ENCODE data around the gene ADAM22. TPM values are rescaled to one million over a fixed set of nuclear protein-coding genes. Genes with fewer than 3 reads are reported as not detected.

ADAM22 gene
- polyA plus RNA-seq, 1 of the 3 experiments (the other 2 are of a cell fraction): 3.0 TPM

DNA sequence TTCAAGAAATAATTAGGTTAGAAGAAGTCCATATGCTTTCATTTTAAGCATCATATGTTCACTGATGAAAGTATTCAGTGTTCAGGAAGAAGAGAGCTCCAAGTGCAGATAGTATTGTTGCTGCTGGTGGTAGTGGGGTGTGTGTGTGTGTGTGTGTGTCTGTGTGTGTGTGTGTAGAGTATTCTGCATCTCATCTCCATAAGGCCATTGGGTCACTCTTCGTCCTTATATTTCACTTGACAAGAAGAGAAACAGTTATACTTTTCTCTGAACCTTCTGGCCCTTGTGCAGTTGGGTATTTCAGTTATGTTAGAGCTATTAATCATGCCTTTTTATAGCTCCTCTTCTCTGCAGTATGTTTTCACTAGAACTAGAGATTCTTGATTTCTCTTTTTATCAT is 26.2 kb downstream of the ADAM22 start:
- POLR2A ChIA-PET: no interaction called here
- H3K27ac ChIP-seq (ENCODE audit: low read depth in 2 of 2, low read length in 1 of 2): no peak overlapping the region
- TF ChIP-seq YY1 (IDR thresholded peaks at IDR 0.05; ENCODE audit: low read depth): no peak
- TF ChIP-seq RCOR1 (IDR thresholded peaks at IDR 0.05; ENCODE audit: low read length): no peak
- no peak for TF ChIP-seq ELF1 (IDR thresholded peaks at IDR 0.05)
- TF ChIP-seq MXI1 (IDR thresholded peaks at IDR 0.05; ENCODE audit: low read depth, low read length): no peak
- no peaks in the 10 kb centered on the region for H3K9me3 ChIP-seq
- H3K9me2 ChIP-seq: no peaks in the 10 kb centered on the region
- no peak overlapping the region for H3K9ac ChIP-seq
- H3K4me1 ChIP-seq (ENCODE audit: control insufficient read depth in 1 of 2, insufficient read depth in 2 of 2, low read depth in 1 of 2, low read length in 1 of 2): peaks cover 0 to 3% of the 10 kb centered on the region in 2 experiments; a peak in 2 of 4 replicates
- H3K27me3 ChIP-seq (ENCODE audit: insufficient read depth): no peaks in the 10 kb centered on the region
- H4K20me1 ChIP-seq (ENCODE audit: insufficient read depth): no peaks in the 10 kb centered on the region
- CTCF ChIA-PET: interaction anchor here (1.0 to 1.6 kb wide), 3 partner anchors 19 to 132 kb away, joined by 3 to 6 read pairs (median 4); partner anchors contain the start of gene ADAM22
- no peak overlapping the region for H2AFZ ChIP-seq (ENCODE audit: low read depth)
- no peaks in the 10 kb centered on the region for H3K36me3 ChIP-seq (replicated peaks in 1 of 2; ENCODE audit: control insufficient read depth in 1 of 2, insufficient read depth in 2 of 2, low read length in 1 of 2)
- no peak for DNase-seq
- H3F3A ChIP-seq (replicated peaks; ENCODE audit: insufficient read depth): no peaks in the 10 kb centered on the region
- H3K79me2 ChIP-seq (ENCODE audit: insufficient read depth): no peaks in the 10 kb centered on the region
- no peak overlapping the region for H3K4me3 ChIP-seq (ENCODE audit: low read depth in 2 of 2, low read length in 1 of 2)
- 35% methylated on average over 1 of the region's 1 CpG for WGBS (ENCODE audit: low lambda C conversion rate)
- H3K4me2 ChIP-seq: no peak overlapping the region

DNA sequence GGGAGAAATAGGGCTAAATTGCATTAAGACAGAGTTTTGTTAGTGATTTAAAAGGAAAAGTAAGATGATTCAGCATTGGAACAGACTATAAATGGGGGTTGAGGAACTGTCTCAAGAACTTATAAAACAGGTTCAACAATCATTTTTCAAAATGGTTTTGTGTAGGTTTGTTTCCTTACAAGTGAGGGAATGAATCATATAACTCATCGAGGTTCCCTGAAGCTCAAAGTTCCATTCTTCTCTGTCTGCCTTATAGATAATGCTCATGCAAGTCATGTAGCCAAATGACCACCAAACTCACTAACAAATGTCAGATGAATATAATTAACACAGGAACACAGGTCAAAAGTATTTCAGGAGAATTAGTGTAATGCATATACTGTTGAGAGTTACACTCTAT is 27.7 kb downstream of the ADAM22 start:
- H3K36me3 ChIP-seq (replicated peaks in 1 of 2; ENCODE audit: control insufficient read depth in 1 of 2, insufficient read depth in 2 of 2, low read length in 1 of 2): no peaks in the 10 kb centered on the region
- H3K4me1 ChIP-seq (ENCODE audit: control insufficient read depth in 1 of 2, insufficient read depth in 2 of 2, low read depth in 1 of 2, low read length in 1 of 2): peaks cover 0 to 12% of the 10 kb centered on the region in 2 experiments; a peak in 2 of 4 replicates
- H3K4me2 ChIP-seq: no peak overlapping the region
- WGBS (ENCODE audit: low lambda C conversion rate): 81% methylated on average over 1 of the region's 1 CpG
- no peak for TF ChIP-seq SIN3A (IDR thresholded peaks at IDR 0.05; ENCODE audit: borderline replicate concordance, low read depth, low read length)
- TF ChIP-seq, protein P1, sequence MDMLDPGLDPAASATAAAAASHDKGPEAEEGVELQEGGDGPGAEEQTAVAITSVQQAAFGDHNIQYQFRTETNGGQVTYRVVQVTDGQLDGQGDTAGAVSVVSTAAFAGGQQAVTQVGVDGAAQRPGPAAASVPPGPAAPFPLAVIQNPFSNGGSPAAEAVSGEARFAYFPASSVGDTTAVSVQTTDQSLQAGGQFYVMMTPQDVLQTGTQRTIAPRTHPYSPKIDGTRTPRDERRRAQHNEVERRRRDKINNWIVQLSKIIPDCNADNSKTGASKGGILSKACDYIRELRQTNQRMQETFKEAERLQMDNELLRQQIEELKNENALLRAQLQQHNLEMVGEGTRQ (IDR thresholded peaks at IDR 0.05; ENCODE audit: borderline replicate concordance, low read depth, low read length): no peak
- no peak overlapping the region; a peak in 1 of 4 replicates for H3K27ac ChIP-seq (ENCODE audit: low read depth in 2 of 2, low read length in 1 of 2)
- DNase-seq: no peak
- ChIA-PET POLR2A (no interaction called here), CTCF (no interaction called here)
- H3K9ac ChIP-seq: no peak overlapping the region
- H3F3A ChIP-seq (replicated peaks; ENCODE audit: insufficient read depth): no peaks in the 10 kb centered on the region
- H2AFZ ChIP-seq (ENCODE audit: low read depth): no peak overlapping the region
- no peaks in the 10 kb centered on the region for H3K27me3 ChIP-seq (ENCODE audit: insufficient read depth)
- H4K20me1 ChIP-seq (ENCODE audit: insufficient read depth): no peaks in the 10 kb centered on the region
- H3K9me2 ChIP-seq: no peaks in the 10 kb centered on the region
- H3K9me3 ChIP-seq: no peaks in the 10 kb centered on the region
- no peaks in the 10 kb centered on the region for H3K79me2 ChIP-seq (ENCODE audit: insufficient read depth)
- no peak overlapping the region for H3K4me3 ChIP-seq (ENCODE audit: low read depth in 2 of 2, low read length in 1 of 2)

DNA sequence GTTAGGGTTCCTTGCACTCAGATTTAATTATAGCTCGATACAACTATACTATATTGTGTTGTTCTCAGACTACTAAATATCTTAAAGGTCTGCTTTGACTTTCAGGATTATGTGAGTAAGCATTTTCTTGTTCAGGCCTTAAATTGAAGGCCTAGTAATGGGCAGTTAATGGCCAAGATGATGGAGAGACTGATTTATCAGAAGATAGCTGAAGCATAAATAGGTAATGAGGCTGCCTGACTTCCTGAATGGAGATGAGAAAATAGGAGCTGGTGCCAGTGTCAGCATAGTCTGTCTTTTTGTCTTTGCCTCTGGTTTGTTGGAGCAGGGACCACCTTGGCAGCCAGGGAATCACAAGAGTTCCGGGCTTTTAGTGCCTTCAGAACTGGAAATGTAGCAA is 32.2 kb downstream of the ADAM22 start:
- peak; percentile 46 for DNase-seq
- H3K4me3 ChIP-seq (ENCODE audit: low read depth in 2 of 2, low read length in 1 of 2): no peak overlapping the region
- peak overlapping the region in 1 of 2 experiments; percentile 75; a peak in 2 of 4 replicates for H3K27ac ChIP-seq (ENCODE audit: low read depth in 2 of 2, low read length in 1 of 2)
- no peaks in the 10 kb centered on the region for H3K9me2 ChIP-seq
- no peaks in the 10 kb centered on the region for H3F3A ChIP-seq (replicated peaks; ENCODE audit: insufficient read depth)
- no peaks in the 10 kb centered on the region for H4K20me1 ChIP-seq (ENCODE audit: insufficient read depth)
- H3K4me2 ChIP-seq: no peak overlapping the region
- CTCF ChIA-PET: interaction anchor here (0.8 to 1.8 kb wide), 6 partner anchors 17 to 145 kb away, joined by 3 to 7 read pairs (median 3); no protein-coding TSS in a partner anchor
- no peaks in the 10 kb centered on the region for H3K27me3 ChIP-seq (ENCODE audit: insufficient read depth)
- H3K79me2 ChIP-seq (ENCODE audit: insufficient read depth): no peaks in the 10 kb centered on the region
- H3K9ac ChIP-seq: no peak overlapping the region
- no peaks in the 10 kb centered on the region for H3K36me3 ChIP-seq (replicated peaks in 1 of 2; ENCODE audit: control insufficient read depth in 1 of 2, insufficient read depth in 2 of 2, low read length in 1 of 2)
- no peaks in the 10 kb centered on the region for H3K9me3 ChIP-seq
- H3K4me1 ChIP-seq (ENCODE audit: control insufficient read depth in 1 of 2, insufficient read depth in 2 of 2, low read depth in 1 of 2, low read length in 1 of 2): peaks cover 0 to 14% of the 10 kb centered on the region in 2 experiments; a peak in 2 of 4 replicates
- POLR2A ChIA-PET: interaction anchor here (0.8 kb wide), 1 partner anchor 32 kb away, joined by 5 read pairs; the partner anchor contains the start of gene ADAM22
- no peak overlapping the region; the same call in 1 of the 2 replicates for H2AFZ ChIP-seq (ENCODE audit: low read depth)
- WGBS (ENCODE audit: low lambda C conversion rate): 26% methylated on average over 2 of the region's 2 CpGs
- no peak for TF ChIP-seq POLR2AphosphoS5 (IDR thresholded peaks at IDR 0.05; ENCODE audit: low read depth, low read length)
- no peak for TF ChIP-seq FOXM1 (IDR thresholded peaks at IDR 0.05; ENCODE audit: low read depth)
- no peak for TF ChIP-seq GABPA (IDR thresholded peaks at IDR 0.05; ENCODE audit: low read depth)
- TF ChIP-seq FOXJ3 (CRISPR knock-in tag; IDR thresholded peaks at IDR 0.05): no peak; the same call in 1 of the 2 replicates
- no peak for TF ChIP-seq TAF1 (IDR thresholded peaks at IDR 0.05; ENCODE audit: borderline replicate concordance, low read depth, low read length)
- TF ChIP-seq NFIC (IDR thresholded peaks at IDR 0.05; ENCODE audit: borderline replicate concordance): no peak
- TF ChIP-seq, protein P2, sequence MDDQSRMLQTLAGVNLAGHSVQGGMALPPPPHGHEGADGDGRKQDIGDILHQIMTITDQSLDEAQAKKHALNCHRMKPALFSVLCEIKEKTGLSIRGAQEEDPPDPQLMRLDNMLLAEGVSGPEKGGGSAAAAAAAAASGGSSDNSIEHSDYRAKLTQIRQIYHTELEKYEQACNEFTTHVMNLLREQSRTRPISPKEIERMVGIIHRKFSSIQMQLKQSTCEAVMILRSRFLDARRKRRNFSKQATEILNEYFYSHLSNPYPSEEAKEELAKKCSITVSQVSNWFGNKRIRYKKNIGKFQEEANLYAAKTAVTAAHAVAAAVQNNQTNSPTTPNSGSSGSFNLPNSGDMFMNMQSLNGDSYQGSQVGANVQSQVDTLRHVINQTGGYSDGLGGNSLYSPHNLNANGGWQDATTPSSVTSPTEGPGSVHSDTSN (IDR thresholded peaks at IDR 0.05): no peak
- no peak for TF ChIP-seq SMC3 (IDR thresholded peaks at IDR 0.05; ENCODE audit: low read depth, low read length)
- TF ChIP-seq EP300 (IDR thresholded peaks at IDR 0.05; ENCODE audit: borderline replicate concordance in 1 of 2, low read depth in 1 of 2, low read length in 1 of 2): no peak; a peak in 1 of 4 replicates
- TF ChIP-seq JUND (IDR thresholded peaks at IDR 0.05): no peak
- no peak for TF ChIP-seq TEAD4 (IDR thresholded peaks at IDR 0.05; ENCODE audit: borderline replicate concordance, insufficient read depth)
- peak; percentile 7; the same call in 1 of the 2 replicates for TF ChIP-seq TCF12 (IDR thresholded peaks at IDR 0.05)
- TF ChIP-seq GATA2 (CRISPR knock-in tag; IDR thresholded peaks at IDR 0.05): peak; percentile 63
- no peak for TF ChIP-seq RAD21 (IDR thresholded peaks at IDR 0.05; ENCODE audit: low read length)
- no peak for TF ChIP-seq YY1 (IDR thresholded peaks at IDR 0.05; ENCODE audit: low read depth)
- no peak for TF ChIP-seq RFX5 (IDR thresholded peaks at IDR 0.05; ENCODE audit: low read length)
- no peak for TF ChIP-seq NRF1 (IDR thresholded peaks at IDR 0.05; ENCODE audit: low read depth, low read length)
- no peak for TF ChIP-seq MEF2A (IDR thresholded peaks at IDR 0.05; ENCODE audit: borderline replicate concordance, low read depth)
- peak; percentile 15 for TF ChIP-seq CHD2 (IDR thresholded peaks at IDR 0.05; ENCODE audit: low read length, partially characterized antibody)

Measured in SK-N-SH (cell line).